Thoracic aorta (tissue), 2 donors: Measurements from ENCODE around the gene SSUH2. TPM values are rescaled to one million over a fixed set of nuclear protein-coding genes. Genes with fewer than 3 reads are reported as not detected.
"Not testable (repeated sequence)": the region's sequence is repeated elsewhere in the genome, so short reads cannot be mapped to it uniquely, and the experiment has no call there.

Experiments
- ATAC-seq: fragments of 150-250 bp; one replicate; pipeline ENCODE4 v1.8.0; 2017; ENCODE audit warnings: low read depth; ENCODE audit not compliant: insufficient number of reproducible peaks, low FRiP score
- DNase-seq: peaks from one replicate; pipeline ENCODE4 v3.0.0-alpha.2; 2020; ENCODE audit warnings: low spot score
- H3K27ac ChIP-seq, 2 donors: fragments of 200-600 bp; sonication (generic); 1 replicate in 1 of 2; 2 replicates in 1 of 2; pipeline ENCODE4 v1.5.1; 2016; ENCODE audit warnings: mild to moderate bottlenecking in 2 of 2, moderate library complexity in 2 of 2
- H3K27me3 ChIP-seq: fragments of 200-600 bp; sonication (generic); replicated peaks from 2 replicates; pipeline ENCODE4 v1.6.0; 2016; ENCODE audit warnings: mild to moderate bottlenecking; ENCODE audit not compliant: insufficient read depth
- H3K36me3 ChIP-seq: fragments of 200-600 bp; sonication (generic); one replicate; pipeline ENCODE4 v1.5.1; 2016
- H3K4me1 ChIP-seq, 2 donors: fragments of 200-600 bp; sonication (generic); 1 replicate in 1 of 2; 2 replicates in 1 of 2; pipeline versions ENCODE4 v1.5.1 to v1.6.0; 2016; ENCODE audit warnings: low read depth in 2 of 2, mild to moderate bottlenecking in 1 of 2; ENCODE audit not compliant: control insufficient read depth in 1 of 2
- H3K4me3 ChIP-seq: fragments of 200-600 bp; sonication (generic); 2 replicates; pipeline ENCODE4 v1.5.1; 2016; ENCODE audit warnings: mild to moderate bottlenecking
- H3K9me3 ChIP-seq: fragments of 200-600 bp; sonication (generic); 2 replicates; pipeline ENCODE4 v1.5.1; 2016
- CTCF ChIP-seq: fragments of 200-600 bp; sonication (generic); IDR thresholded peaks from one replicate; pipeline ENCODE4 v1.5.1; 2019; ENCODE audit warnings: antibody characterized with exemption
- total RNA-seq, 2 donors: library from RNA; depleted of rRNA; stranded (reverse); fragments of >200 nt; gene quantifications; one replicate each; pipeline versions ENCODE4 v1.1.0 to v1.2.3, GENCODE V29; 2016

The SSUH2 gene
- total RNA-seq, 2 donors from 2014 or later = 0.14 TPM; not detected in 1

- no peak for TF ChIP-seq CTCF
- no peak overlapping the region for H3K27ac ChIP-seq
- H3K27me3 ChIP-seq = no peaks in the 10 kb centered on the region
- H3K4me3 ChIP-seq = no peak overlapping the region
- DNase-seq (no peak), ATAC-seq (no peak)
- H3K4me1 ChIP-seq = no peaks in the 10 kb centered on the region
- H3K9me3 ChIP-seq = no peaks in the 10 kb centered on the region
- no peaks in the 10 kb centered on the region for H3K36me3 ChIP-seq
These were observed 34.2 kb upstream of the SSUH2 start for GRCh38 chr3:8678751-8679150.

- not testable (repeated sequence) for H3K27ac ChIP-seq, H3K27me3 ChIP-seq, H3K9me3 ChIP-seq, DNase-seq, H3K4me3 ChIP-seq, ATAC-seq, H3K36me3 ChIP-seq, H3K4me1 ChIP-seq
These were observed 32.7 kb upstream of the SSUH2 start for GRCh38 chr3:8677258-8677657.

GRCh38 chr3:8675591-8675990, 31.0 kb upstream of the SSUH2 start:
- DNase-seq, H3K36me3 ChIP-seq, H3K27me3 ChIP-seq, H3K4me3 ChIP-seq, H3K4me1 ChIP-seq, H3K27ac ChIP-seq, H3K9me3 ChIP-seq, ATAC-seq: not testable (repeated sequence)

- TF ChIP-seq CTCF = no peak
- no peaks in the 10 kb centered on the region for H3K4me1 ChIP-seq
- DNase-seq (no peak), ATAC-seq (no peak)
- no peaks in the 10 kb centered on the region for H3K27me3 ChIP-seq
- no peak overlapping the region for H3K27ac ChIP-seq
- no peak overlapping the region for H3K4me3 ChIP-seq
- H3K9me3 ChIP-seq = no peaks in the 10 kb centered on the region
- H3K36me3 ChIP-seq = no peaks in the 10 kb centered on the region
These were observed 28.6 kb upstream of the SSUH2 start for GRCh38 chr3:8673083-8673737.

- H3K4me1 ChIP-seq = peaks cover 0 to 9% of the 10 kb centered on the region in 2 donors
- no peaks in the 10 kb centered on the region for H3K27me3 ChIP-seq
- H3K9me3 ChIP-seq = no peaks in the 10 kb centered on the region
- DNase-seq (no peak), ATAC-seq (no peak)
- no peaks in the 10 kb centered on the region for H3K36me3 ChIP-seq
- TF ChIP-seq CTCF = no peak
- no peak overlapping the region for H3K4me3 ChIP-seq
- no peak overlapping the region for H3K27ac ChIP-seq
These were observed 24.4 kb upstream of the SSUH2 start for GRCh38 chr3:8669019-8669418.

GRCh38 chr3:8668216-8668615, 23.6 kb upstream of the SSUH2 start:
- DNase-seq = no peak
- Histone ChIP-seq H3K27me3 (no peaks in the 10 kb centered on the region), H3K27ac (no peak overlapping the region), H3K36me3 (no peaks in the 10 kb centered on the region), H3K9me3 (no peaks in the 10 kb centered on the region), H3K4me3 (no peak overlapping the region), H3K4me1 (peaks cover 0 to 9% of the 10 kb centered on the region in 2 donors)
- no peak for TF ChIP-seq CTCF
- ATAC-seq = no peak
